ENCODE results near the gene SH3D21.

SH3D21 gene

GRCh38 chr1:36355811-36356210 is 49.6 kb downstream of the SH3D21 start:
- no peak for FAIRE-seq
- DNase-seq (ENCODE audit: low spot score): no peak

DNA sequence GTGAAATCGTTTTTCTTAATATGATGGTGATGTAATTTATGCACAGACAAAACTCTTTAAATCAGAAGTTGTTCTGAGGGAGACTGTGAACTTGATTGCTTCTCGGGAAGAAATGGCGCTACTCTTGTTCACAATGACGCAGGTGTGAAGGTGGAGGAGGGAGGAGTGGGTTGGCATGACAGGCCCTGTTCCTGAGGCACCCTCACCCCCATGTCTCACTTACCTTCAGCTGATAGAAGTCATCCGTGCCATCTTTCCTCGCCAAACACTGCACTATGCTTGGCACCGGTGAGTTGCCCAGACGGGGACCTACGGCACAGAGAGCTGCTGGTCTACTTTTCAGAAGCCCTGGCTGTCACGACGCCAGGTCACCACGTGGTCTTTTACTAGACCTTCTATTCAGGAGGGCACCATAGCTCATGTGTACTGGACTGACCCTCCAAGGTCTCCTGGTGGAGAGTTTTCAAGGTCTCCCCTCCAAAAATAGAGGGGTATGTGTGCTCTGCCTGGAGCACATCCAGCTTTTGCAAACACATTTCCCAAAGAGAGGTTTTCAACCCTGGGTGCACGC is 52.4 kb downstream of the SH3D21 start:
- FAIRE-seq (no peak), DNase-seq (ENCODE audit: low spot score) (no peak)

DNA sequence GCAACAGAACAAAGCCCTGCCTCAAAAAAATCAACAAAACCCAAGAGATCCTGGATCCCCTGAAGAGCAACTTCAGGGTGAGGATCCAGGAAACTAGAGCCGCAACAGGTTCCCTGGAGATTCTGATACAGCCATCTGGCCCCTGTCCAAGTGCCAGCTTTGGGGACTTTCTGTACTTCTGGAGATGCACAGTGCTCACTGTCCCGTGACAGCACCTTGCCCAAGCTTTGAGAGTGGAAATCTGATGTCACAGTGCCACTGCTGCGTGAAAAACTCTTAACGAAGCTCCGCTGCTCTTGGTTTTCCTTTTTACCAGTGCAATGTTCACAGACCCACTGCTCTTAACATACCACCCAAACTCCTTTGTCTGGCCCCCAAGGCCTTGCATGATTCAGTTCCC is 53.2 kb downstream of the SH3D21 start:
- FAIRE-seq (no peak), DNase-seq (ENCODE audit: low spot score) (peak; percentile 16)

DNA sequence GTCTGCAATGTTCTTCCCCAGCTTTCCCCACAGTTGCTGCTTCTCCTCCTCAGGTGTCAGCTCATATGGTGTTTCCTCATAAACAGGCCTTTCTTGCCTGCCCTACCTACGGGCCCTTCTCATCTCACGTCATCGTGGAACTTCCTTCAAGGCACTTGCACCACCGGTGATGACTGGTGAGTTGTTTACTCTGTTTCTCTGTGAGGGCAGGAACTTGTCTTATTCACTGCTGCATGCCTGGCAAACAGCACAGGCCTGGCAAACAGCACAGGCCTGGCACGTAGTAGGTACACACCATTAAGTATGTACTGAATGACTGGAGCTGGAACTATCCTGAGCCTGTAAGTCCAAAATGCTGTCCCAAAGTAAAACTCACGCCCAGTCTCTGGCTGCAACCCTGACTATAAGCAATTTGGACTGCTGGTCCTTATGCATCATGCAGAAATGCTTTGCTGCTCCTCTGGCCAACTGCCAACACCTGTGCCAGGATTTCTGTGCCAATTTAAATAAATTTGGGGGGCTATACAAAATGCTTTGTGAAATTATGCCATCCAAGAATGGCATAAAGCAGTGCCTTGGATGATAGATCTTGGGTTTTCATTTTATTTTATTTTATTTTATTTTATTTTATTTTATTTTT is 53.9 kb downstream of the SH3D21 start:
- FAIRE-seq (no peak), DNase-seq (ENCODE audit: low spot score) (peak; percentile 39)

DNA sequence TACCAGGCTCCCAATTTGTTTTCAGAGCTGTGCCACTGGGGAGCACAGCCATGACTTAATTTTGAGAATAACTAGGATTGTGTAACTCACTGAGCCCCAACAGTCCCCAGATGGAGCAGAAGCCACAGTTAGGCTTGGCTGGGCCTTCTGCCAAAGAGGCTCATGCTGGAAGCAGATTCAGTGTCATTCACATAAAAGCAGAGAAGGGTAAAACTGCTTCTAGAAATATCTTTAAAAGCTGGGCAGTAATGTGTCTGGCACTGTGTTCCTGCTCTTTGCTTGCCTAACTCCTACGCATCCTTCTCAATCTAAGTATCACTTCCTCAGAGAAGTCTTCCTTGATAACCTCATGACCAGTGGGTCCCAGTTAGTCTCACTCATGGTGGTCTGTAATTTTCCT is 59.2 kb downstream of the SH3D21 start:
- FAIRE-seq (no peak), DNase-seq (ENCODE audit: low spot score) (no peak)

GRCh38 chr1:36366091-36366661 is 60.0 kb downstream of the SH3D21 start:
- no peak for FAIRE-seq
- no peak for DNase-seq (ENCODE audit: low spot score)

GRCh38 chr1:36367066-36367465 is 60.9 kb downstream of the SH3D21 start:
- DNase-seq (ENCODE audit: low spot score): no peak
- FAIRE-seq: no peak

DNA sequence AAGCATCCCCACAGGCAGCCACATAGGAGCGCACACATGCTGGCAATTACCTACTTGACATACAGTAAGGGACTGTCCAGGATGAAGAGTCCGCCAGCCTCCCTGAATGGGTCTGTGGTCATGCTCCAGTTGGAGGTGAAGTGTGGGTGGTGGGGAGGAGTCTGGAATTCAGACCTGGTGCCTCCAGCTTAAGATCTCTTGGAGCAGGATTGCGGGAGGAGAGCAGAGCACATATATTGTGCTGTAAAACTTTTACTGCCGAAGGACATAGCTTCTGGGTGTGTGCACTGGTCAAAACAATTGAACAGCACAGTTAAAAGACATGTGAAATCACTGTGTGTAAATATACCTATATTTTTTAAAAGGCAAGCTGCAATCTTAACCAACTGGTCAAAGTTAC is 61.6 kb downstream of the SH3D21 start:
- FAIRE-seq (no peak), DNase-seq (ENCODE audit: low spot score) (no peak)

- DNase-seq (ENCODE audit: low spot score): peak; percentile 41
- FAIRE-seq: no peak
Measured at GRCh38 chr1:36369061-36369861, 63.1 kb downstream of the SH3D21 start.

All from RCC 7860 (cell line).